Measurements from ENCODE around the gene NFKBIZ.
"Not testable (repeated sequence)": the region's sequence is repeated elsewhere in the genome, so short reads cannot be mapped to it uniquely, and the experiment has no call there.

The NFKBIZ gene

DNA sequence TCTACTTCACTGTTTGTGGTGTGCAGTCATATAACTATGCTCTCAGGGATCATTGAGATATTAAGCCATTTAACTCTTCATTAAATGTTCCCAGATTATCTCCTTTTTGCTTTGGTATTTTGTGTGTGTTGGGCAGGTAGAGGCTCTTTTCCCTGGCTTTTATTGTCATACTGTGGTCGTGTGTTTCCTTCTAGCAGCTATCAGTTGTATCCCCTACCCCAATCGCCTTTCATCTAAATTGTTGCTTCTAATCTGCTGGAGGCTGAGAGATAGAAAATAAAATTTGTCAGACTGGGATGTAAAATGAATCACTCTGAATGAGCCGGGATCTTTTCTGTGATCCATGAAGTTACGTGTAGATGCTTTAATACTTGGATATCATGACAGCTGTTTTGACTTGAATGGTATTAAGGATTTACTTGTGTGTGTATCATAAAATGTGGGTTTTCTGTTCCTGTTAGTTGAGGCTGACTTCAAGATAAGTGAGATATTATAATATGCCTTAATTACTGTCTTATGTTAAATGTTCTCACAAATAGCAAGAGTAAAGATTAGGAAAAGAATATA is 9.2 kb downstream of the NFKBIZ start:
- Histone ChIP-seq H3K4me3 (ENCODE audit: low read length) (no peak overlapping the region), H3K36me3 (ENCODE audit: control insufficient read depth, insufficient read depth, low read length) (peaks cover 41% of the 10 kb centered on the region), H3K27me3 (ENCODE audit: control insufficient read depth, insufficient read depth, low read length) (no peaks in the 10 kb centered on the region), H3K4me1 (ENCODE audit: control insufficient read depth, insufficient read depth, low read length) (no peaks in the 10 kb centered on the region), H3K27ac (ENCODE audit: low read depth, low read length) (no peak overlapping the region), H3K9ac (ENCODE audit: low read length) (no peak overlapping the region)

DNA sequence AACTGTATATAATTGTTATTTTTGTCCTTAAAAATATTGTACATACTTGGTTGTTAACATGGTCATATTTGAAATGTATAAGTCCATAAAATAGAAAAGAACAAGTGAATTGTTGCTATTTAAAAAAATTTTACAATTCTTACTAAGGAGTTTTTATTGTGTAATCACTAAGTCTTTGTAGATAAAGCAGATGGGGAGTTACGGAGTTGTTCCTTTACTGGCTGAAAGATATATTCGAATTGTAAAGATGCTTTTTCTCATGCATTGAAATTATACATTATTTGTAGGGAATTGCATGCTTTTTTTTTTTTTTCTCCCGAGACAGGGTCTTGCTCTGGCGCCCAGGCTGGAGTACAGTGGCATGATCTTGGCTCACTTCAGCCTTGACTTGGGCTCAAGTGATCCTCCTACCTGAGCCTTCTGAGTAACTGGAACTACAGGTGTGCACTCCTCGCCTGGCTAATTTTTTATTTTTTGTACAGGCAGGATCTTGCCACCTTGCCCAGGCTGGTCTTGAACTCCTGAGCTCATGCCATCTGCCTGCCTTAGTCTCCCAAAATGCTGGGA is 10.7 kb downstream of the NFKBIZ start:
- Histone ChIP-seq H3K9ac (ENCODE audit: low read length) (no peak overlapping the region), H3K36me3 (ENCODE audit: control insufficient read depth, insufficient read depth, low read length) (peaks cover 27% of the 10 kb centered on the region), H3K27ac (ENCODE audit: low read depth, low read length) (no peak overlapping the region), H3K4me3 (ENCODE audit: low read length) (no peak overlapping the region), H3K27me3 (ENCODE audit: control insufficient read depth, insufficient read depth, low read length) (no peaks in the 10 kb centered on the region), H3K4me1 (ENCODE audit: control insufficient read depth, insufficient read depth, low read length) (no peaks in the 10 kb centered on the region)

DNA sequence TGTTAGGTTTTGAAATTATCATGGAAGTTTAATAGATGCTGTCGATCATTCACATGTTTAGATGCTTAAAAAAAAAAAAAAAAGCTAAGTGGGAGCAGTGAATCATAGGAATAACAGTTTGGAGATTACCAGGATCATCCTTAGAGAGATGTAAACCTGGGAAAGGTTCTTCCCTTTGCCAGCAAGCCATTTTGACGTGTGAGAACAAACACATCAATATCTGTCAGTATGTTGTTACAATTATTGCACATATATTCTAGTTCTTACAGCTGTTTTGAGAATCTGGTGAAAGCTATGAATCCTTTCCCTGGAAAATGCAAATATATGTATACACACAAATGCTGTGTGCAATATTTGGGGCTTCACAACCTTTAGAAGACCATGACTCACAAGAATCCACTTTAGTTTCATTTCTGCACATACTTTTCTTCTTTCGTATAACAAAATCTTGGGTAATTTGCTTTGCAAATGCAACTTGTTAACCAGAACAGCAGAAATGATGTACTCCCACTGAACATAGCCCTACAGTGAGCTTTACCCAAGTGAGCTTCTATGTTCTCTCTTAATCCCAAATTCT is 12.0 kb downstream of the NFKBIZ start:
- H3K27ac ChIP-seq (ENCODE audit: low read depth, low read length), result no peak overlapping the region
- H3K4me1 ChIP-seq (ENCODE audit: control insufficient read depth, insufficient read depth, low read length), result no peaks in the 10 kb centered on the region
- H3K36me3 ChIP-seq (ENCODE audit: control insufficient read depth, insufficient read depth, low read length), result peaks cover 19% of the 10 kb centered on the region
- H3K4me3 ChIP-seq (ENCODE audit: low read length), result no peak overlapping the region
- H3K27me3 ChIP-seq (ENCODE audit: control insufficient read depth, insufficient read depth, low read length), result no peaks in the 10 kb centered on the region
- no peak overlapping the region for H3K9ac ChIP-seq (ENCODE audit: low read length)

DNA sequence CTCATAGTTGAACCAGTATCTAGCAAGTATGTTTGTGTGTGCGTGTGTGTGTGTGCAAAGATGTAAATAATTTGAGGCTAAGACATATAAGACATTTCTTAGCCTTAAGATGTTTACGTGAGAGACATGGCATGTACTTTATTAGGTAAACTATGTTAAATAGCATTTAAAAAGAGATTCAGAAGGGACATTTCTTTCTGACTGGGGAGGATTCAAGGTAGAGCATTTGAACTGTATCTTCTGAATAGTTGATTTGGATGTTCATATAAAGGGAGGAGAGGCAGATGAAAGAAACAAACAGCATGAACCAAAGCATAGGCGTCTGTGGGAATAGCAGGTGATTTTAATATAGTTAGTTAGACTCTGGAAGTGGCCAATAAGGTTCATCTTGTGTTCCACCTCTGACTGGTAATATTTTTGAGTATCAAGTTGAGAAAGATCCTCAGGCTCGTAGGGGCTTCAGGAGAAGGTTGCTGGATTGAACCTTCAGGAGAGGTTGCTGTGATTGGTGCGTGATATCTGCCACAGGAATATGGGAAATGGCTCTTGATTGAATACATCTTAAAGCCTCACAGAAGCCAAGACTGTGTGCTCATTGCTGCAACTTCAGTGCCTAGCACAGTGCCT is 12.6 kb downstream of the NFKBIZ start:
- Histone ChIP-seq H3K36me3 (ENCODE audit: control insufficient read depth, insufficient read depth, low read length) (peaks cover 18% of the 10 kb centered on the region), H3K27me3 (ENCODE audit: control insufficient read depth, insufficient read depth, low read length) (no peaks in the 10 kb centered on the region), H3K9ac (ENCODE audit: low read length) (no peak overlapping the region), H3K4me3 (ENCODE audit: low read length) (no peak overlapping the region), H3K27ac (ENCODE audit: low read depth, low read length) (no peak overlapping the region), H3K4me1 (ENCODE audit: control insufficient read depth, insufficient read depth, low read length) (no peaks in the 10 kb centered on the region)

DNA sequence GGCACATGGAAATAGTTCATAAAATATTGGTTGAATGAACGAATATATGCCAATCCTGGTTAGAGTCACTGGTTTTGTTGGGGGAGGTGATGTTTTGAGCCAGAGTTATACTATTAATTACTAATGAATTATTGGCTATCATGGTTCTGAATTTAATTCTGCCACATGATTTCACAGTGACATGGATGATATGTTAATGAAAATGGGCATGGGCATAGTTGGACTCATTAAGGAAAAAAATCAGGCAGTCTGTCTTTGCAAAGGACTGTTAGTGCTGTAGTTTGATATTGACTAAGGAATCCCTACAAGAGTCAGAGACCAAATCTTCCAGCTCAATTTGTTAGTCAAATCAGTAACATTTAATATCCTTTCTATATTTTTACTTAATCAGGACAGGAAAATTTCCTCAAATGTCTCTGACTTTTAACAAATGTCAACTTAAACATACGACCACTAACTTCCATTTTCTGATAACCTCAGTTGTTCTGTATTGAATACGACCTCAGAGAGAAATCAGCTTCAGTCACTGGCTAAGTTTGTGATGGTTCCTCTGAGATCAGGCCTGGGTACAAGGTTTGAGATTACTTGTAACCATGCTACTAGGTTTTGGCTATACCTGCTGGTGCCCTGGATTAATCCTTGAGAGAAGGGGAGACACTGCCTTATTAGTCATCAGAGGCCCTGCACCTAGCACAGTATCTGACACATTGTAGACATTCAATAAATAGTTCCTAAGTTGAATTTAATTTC is 13.3 kb downstream of the NFKBIZ start:
- H3K9ac ChIP-seq (ENCODE audit: low read length), result no peak overlapping the region
- H3K27ac ChIP-seq (ENCODE audit: low read depth, low read length), result no peak overlapping the region
- H3K4me3 ChIP-seq (ENCODE audit: low read length), result no peak overlapping the region
- H3K36me3 ChIP-seq (ENCODE audit: control insufficient read depth, insufficient read depth, low read length), result peaks cover 12% of the 10 kb centered on the region
- no peaks in the 10 kb centered on the region for H3K4me1 ChIP-seq (ENCODE audit: control insufficient read depth, insufficient read depth, low read length)
- no peaks in the 10 kb centered on the region for H3K27me3 ChIP-seq (ENCODE audit: control insufficient read depth, insufficient read depth, low read length)

DNA sequence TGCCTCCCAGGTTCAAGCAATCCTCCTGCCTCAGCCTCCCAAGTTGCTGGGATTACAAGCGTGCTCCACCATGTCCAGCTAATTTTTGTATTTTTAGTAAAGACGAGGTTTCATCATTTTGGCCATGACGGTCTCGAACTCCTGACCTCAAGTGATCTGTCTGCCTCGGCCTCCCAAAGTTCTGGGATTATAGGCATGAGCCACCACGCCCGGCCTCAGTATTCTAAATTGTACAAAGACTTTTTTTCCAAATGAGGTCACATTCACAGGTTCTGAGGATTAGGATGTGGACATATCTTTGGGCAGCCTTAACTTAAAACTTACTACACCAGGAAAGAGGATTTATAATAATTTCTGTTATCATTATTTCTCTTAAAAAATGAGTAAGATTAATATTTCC is 15.6 kb downstream of the NFKBIZ start:
- H3K4me3 ChIP-seq (ENCODE audit: low read length); H3K36me3 ChIP-seq (ENCODE audit: control insufficient read depth, insufficient read depth, low read length); H3K27ac ChIP-seq (ENCODE audit: low read depth, low read length): not testable (repeated sequence)

DNA sequence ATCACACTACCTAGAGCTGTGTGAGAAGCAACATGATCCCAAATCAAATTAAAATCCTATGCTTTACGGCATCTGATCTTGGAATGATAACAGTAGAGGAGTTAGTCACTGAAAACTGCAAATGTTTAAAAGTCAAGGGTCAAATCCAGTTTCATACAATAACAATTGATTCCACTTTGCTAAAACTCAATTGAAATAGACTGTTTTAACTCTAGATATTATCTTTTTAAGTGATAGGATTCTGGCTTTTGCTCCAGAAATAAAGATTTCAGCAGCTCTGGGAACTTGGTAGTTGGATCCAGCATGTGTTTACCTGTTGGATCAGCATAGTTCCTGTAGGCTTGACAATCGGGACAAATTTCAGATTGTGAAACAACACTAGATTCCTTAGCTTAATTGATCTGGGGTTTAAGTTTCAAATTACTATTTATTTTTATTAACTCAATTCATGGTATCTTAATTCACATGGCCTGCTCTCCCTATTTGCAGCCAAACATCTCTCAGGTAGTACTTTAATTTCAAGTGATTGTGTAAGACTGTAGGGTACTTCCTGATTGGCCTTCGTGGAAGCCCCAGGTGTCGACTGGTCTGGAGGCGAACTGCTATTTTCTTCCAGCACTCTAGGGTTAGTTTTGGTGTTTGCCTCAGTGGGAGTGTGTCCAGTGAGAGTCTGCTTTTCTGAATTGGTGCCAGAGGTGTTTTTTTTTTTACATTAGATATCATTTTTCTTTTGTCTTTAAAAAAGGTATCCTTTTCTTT is 16.6 kb downstream of the NFKBIZ start:
- Histone ChIP-seq H3K4me3 (ENCODE audit: low read length) (no peak overlapping the region), H3K27me3 (ENCODE audit: control insufficient read depth, insufficient read depth, low read length) (no peaks in the 10 kb centered on the region), H3K4me1 (ENCODE audit: control insufficient read depth, insufficient read depth, low read length) (no peaks in the 10 kb centered on the region), H3K36me3 (ENCODE audit: control insufficient read depth, insufficient read depth, low read length) (peaks cover 6% of the 10 kb centered on the region), H3K9ac (ENCODE audit: low read length) (no peak overlapping the region), H3K27ac (ENCODE audit: low read depth, low read length) (no peak overlapping the region)

More for the DNA sequence above, 15.6 kb downstream of the NFKBIZ start:
- not testable (repeated sequence) for H3K27me3 ChIP-seq (ENCODE audit: control insufficient read depth, insufficient read depth, low read length); H3K9ac ChIP-seq (ENCODE audit: low read length); H3K4me1 ChIP-seq (ENCODE audit: control insufficient read depth, insufficient read depth, low read length)

GRCh38 chr3:101867511-101867910 is 18.2 kb downstream of the NFKBIZ start:
- H3K36me3 ChIP-seq (ENCODE audit: control insufficient read depth, insufficient read depth, low read length), result no peaks in the 10 kb centered on the region
- H3K9ac ChIP-seq (ENCODE audit: low read length), result no peak overlapping the region
- no peaks in the 10 kb centered on the region for H3K27me3 ChIP-seq (ENCODE audit: control insufficient read depth, insufficient read depth, low read length)
- no peak overlapping the region for H3K27ac ChIP-seq (ENCODE audit: low read depth, low read length)
- H3K4me1 ChIP-seq (ENCODE audit: control insufficient read depth, insufficient read depth, low read length), result no peaks in the 10 kb centered on the region
- H3K4me3 ChIP-seq (ENCODE audit: low read length), result no peak overlapping the region

DNA sequence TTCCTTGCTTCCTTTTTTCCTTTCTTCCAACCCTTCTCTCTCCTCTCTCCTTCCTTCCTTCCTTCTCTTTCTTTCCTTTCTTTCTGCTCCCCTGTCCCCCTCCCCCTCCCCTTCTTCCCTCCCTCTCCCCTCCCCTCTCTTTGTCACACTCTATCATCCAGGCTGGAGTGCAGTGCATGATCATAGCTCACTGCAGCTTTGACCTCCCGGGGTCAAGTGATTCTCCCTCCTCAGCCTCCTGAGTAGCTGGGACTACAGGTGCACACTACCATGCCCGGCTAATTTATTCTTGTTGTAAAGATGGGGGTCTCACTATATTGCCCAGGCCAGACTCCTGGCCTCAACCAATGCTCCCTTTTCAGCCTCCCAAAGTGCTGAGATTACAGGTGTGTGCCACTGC is 18.7 kb downstream of the NFKBIZ start:
- Histone ChIP-seq H3K4me3 (ENCODE audit: low read length) (no peak overlapping the region), H3K36me3 (ENCODE audit: control insufficient read depth, insufficient read depth, low read length) (no peaks in the 10 kb centered on the region), H3K27ac (ENCODE audit: low read depth, low read length) (no peak overlapping the region), H3K4me1 (ENCODE audit: control insufficient read depth, insufficient read depth, low read length) (no peaks in the 10 kb centered on the region), H3K9ac (ENCODE audit: low read length) (no peak overlapping the region), H3K27me3 (ENCODE audit: control insufficient read depth, insufficient read depth, low read length) (no peaks in the 10 kb centered on the region)

GRCh38 chr3:101868534-101869464 is 19.5 kb downstream of the NFKBIZ start:
- H3K4me3 ChIP-seq (ENCODE audit: low read length), result no peak overlapping the region
- no peaks in the 10 kb centered on the region for H3K36me3 ChIP-seq (ENCODE audit: control insufficient read depth, insufficient read depth, low read length)
- no peaks in the 10 kb centered on the region for H3K27me3 ChIP-seq (ENCODE audit: control insufficient read depth, insufficient read depth, low read length)
- no peak overlapping the region for H3K27ac ChIP-seq (ENCODE audit: low read depth, low read length)
- H3K9ac ChIP-seq (ENCODE audit: low read length), result no peak overlapping the region
- H3K4me1 ChIP-seq (ENCODE audit: control insufficient read depth, insufficient read depth, low read length), result no peaks in the 10 kb centered on the region

DNA sequence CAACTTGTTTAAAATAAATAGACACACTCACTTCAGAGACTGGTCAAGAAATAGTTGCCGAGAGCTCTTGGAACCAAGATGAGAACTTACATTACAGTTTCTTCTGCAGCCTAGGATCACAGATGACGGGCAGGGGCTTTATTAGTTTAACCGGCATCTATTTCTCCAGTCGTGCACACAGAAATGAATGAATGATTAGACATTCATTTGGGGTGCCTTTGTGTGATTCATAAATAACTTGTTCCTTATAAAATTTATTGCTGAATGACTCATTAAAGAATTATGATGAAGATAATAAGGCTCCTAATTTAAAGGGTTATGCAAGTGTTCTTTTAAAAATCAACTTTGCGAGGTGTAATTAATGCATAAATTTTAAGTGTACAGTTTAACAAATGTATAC is 20.8 kb downstream of the NFKBIZ start:
- Histone ChIP-seq H3K36me3 (ENCODE audit: control insufficient read depth, insufficient read depth, low read length) (no peaks in the 10 kb centered on the region), H3K4me1 (ENCODE audit: control insufficient read depth, insufficient read depth, low read length) (no peaks in the 10 kb centered on the region), H3K27ac (ENCODE audit: low read depth, low read length) (no peak overlapping the region), H3K4me3 (ENCODE audit: low read length) (no peak overlapping the region), H3K9ac (ENCODE audit: low read length) (no peak overlapping the region), H3K27me3 (ENCODE audit: control insufficient read depth, insufficient read depth, low read length) (no peaks in the 10 kb centered on the region)

Measured in rectal smooth muscle tissue (tissue), 1 donor.